ENCODE measurements around the gene ANKZF1.

DNA sequence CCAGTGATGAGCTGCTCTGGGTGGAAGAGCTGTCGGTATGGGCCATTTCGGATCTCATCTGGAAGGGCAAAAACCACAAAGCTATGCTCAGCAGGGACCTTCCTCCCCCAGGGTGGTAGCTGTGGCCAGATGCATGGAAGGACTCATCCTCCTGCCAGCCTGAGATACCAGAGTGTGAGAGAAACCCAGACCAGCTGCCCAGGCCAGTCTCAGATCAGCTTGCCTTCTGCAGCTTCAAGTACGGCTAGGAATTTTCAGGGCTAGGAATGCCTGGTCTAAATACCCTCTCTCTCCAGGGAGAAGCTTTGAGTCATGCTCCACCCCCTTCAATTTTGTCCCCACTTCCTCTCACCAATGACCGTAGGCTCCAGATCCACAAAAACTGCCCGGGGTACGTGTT lies 22.1 kb downstream of the ANKZF1 start:
- TF ChIP-seq, protein P1, sequence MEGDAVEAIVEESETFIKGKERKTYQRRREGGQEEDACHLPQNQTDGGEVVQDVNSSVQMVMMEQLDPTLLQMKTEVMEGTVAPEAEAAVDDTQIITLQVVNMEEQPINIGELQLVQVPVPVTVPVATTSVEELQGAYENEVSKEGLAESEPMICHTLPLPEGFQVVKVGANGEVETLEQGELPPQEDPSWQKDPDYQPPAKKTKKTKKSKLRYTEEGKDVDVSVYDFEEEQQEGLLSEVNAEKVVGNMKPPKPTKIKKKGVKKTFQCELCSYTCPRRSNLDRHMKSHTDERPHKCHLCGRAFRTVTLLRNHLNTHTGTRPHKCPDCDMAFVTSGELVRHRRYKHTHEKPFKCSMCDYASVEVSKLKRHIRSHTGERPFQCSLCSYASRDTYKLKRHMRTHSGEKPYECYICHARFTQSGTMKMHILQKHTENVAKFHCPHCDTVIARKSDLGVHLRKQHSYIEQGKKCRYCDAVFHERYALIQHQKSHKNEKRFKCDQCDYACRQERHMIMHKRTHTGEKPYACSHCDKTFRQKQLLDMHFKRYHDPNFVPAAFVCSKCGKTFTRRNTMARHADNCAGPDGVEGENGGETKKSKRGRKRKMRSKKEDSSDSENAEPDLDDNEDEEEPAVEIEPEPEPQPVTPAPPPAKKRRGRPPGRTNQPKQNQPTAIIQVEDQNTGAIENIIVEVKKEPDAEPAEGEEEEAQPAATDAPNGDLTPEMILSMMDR (IDR thresholded peaks at IDR 0.05): no peak
- TF ChIP-seq EZH2 (IDR thresholded peaks at IDR 0.05; ENCODE audit: borderline replicate concordance, insufficient read depth, low read depth, low read length, poor library complexity, severe bottlenecking): no peak

All from B cell (primary cell).